Activated naive CD4-positive, alpha-beta T cell treated with anti-CD3 and anti-CD28 coated beads, Interleukin-2, amount 50 U/mL, for 72 hours (primary cell): ENCODE data around the gene DYNLL2. TPM values are rescaled to one million over a fixed set of nuclear protein-coding genes. Genes with fewer than 3 reads are reported as not detected.
"Not testable (repeated sequence)": the region's sequence is repeated elsewhere in the genome, so short reads cannot be mapped to it uniquely, and the experiment has no call there.

Experiments used
- ATAC-seq, 2 donors: fragments of 150-1000 bp; cut with Tn5 transposase; 2 replicates each; pipeline ENCODE4 v1.10.0; 2021; ENCODE audit warnings: mild to moderate bottlenecking in 2 of 2, moderate library complexity in 2 of 2
- DNase-seq, 2 donors: peaks; one replicate each; pipeline ENCODE4 v3.0.0; 2021 to 2022; ENCODE audit warnings: low spot score in 2 of 2
- H3K27ac Mint-ChIP-seq, 2 donors: one replicate each; pipeline ENCODE4 v1.8.0; 2022; ENCODE audit warnings: mild to moderate bottlenecking in 2 of 2, mixed read lengths in 2 of 2
- H3K36me3 Mint-ChIP-seq, 2 donors: one replicate each; pipeline ENCODE4 v1.8.0; 2022; ENCODE audit warnings: mixed read lengths in 2 of 2
- H3K9me3 Mint-ChIP-seq, 2 donors: one replicate each; pipeline ENCODE4 v1.8.0; 2022; ENCODE audit warnings: mixed read lengths in 2 of 2
- total RNA-seq, 2 donors: library from RNA; stranded (reverse); gene quantifications; one replicate each; pipeline ENCODE4 v1.2.3, GENCODE V29; 2022

Gene DYNLL2
- total RNA-seq, 2 donors from 2014 or later = 24.3 to 25.5 TPM

GRCh38 chr17:58088624-58089023, 5.4 kb downstream of the DYNLL2 start:
- peak overlapping the region; percentile 21 to 56 for H3K27ac Mint-ChIP-seq
- peaks cover 14 to 20% of the 10 kb centered on the region in 2 donors for H3K36me3 Mint-ChIP-seq
- H3K9me3 Mint-ChIP-seq = no peaks in the 10 kb centered on the region
- ATAC-seq = no peak
- no peak for DNase-seq

- peak overlapping the region in 1 of 2 donors; percentile 46 for H3K27ac Mint-ChIP-seq
- H3K9me3 Mint-ChIP-seq = no peaks in the 10 kb centered on the region
- no peak for ATAC-seq
- DNase-seq = no peak
- peaks cover 14 to 19% of the 10 kb centered on the region in 2 donors for H3K36me3 Mint-ChIP-seq
These were observed 5.9 kb downstream of the DYNLL2 start for GRCh38 chr17:58089111-58089510.

- DNase-seq = no peak
- H3K27ac Mint-ChIP-seq = peak overlapping the region; percentile 60 to 63
- no peak for ATAC-seq
- H3K36me3 Mint-ChIP-seq = peaks cover 8 to 14% of the 10 kb centered on the region in 2 donors
- H3K9me3 Mint-ChIP-seq = no peaks in the 10 kb centered on the region
These were observed 7.9 kb downstream of the DYNLL2 start for GRCh38 chr17:58091024-58091567.

GRCh38 chr17:58092101-58092796, 9.0 kb downstream of the DYNLL2 start:
- Mint-ChIP-seq H3K36me3 (peaks cover 8 to 9% of the 10 kb centered on the region in 2 donors), H3K9me3 (no peaks in the 10 kb centered on the region), H3K27ac (peak overlapping the region; percentile 60 to 63)
- no peak for DNase-seq
- no peak for ATAC-seq

- peak overlapping the region; percentile 8 to 54 for H3K27ac Mint-ChIP-seq
- peaks cover 2 to 8% of the 10 kb centered on the region in 2 donors for H3K36me3 Mint-ChIP-seq
- H3K9me3 Mint-ChIP-seq = no peaks in the 10 kb centered on the region
- DNase-seq (no peak), ATAC-seq (no peak)
These were observed 9.7 kb downstream of the DYNLL2 start for GRCh38 chr17:58092797-58093385.

GRCh38 chr17:58094118-58094517, 10.9 kb downstream of the DYNLL2 start:
- no peak for DNase-seq
- Mint-ChIP-seq H3K9me3 (no peaks in the 10 kb centered on the region), H3K27ac (no peak overlapping the region), H3K36me3 (peaks cover 0 to 8% of the 10 kb centered on the region in 2 donors)
- no peak for ATAC-seq

GRCh38 chr17:58096892-58097291, 13.7 kb downstream of the DYNLL2 start:
- no peak for DNase-seq
- no peak for ATAC-seq

GRCh38 chr17:58097384-58098088, 14.3 kb downstream of the DYNLL2 start:
- Mint-ChIP-seq H3K36me3 (no peaks in the 10 kb centered on the region), H3K27ac (no peak overlapping the region), H3K9me3 (no peaks in the 10 kb centered on the region)
- ATAC-seq (no peak), DNase-seq (no peak)

More at GRCh38 chr17:58096892-58097291, 13.7 kb downstream of the DYNLL2 start:
- no peak overlapping the region for H3K27ac Mint-ChIP-seq
- no peaks in the 10 kb centered on the region for H3K9me3 Mint-ChIP-seq
- H3K36me3 Mint-ChIP-seq = no peaks in the 10 kb centered on the region

GRCh38 chr17:58100506-58100905, 17.3 kb downstream of the DYNLL2 start:
- Mint-ChIP-seq H3K27ac (no peak overlapping the region), H3K9me3 (no peaks in the 10 kb centered on the region), H3K36me3 (no peaks in the 10 kb centered on the region)
- DNase-seq (no peak), ATAC-seq (no peak)

GRCh38 chr17:58101898-58102297, 18.7 kb downstream of the DYNLL2 start:
- H3K9me3 Mint-ChIP-seq, DNase-seq, H3K36me3 Mint-ChIP-seq, ATAC-seq, H3K27ac Mint-ChIP-seq: not testable (repeated sequence)

- Mint-ChIP-seq H3K27ac (no peak overlapping the region), H3K36me3 (no peaks in the 10 kb centered on the region)
- ATAC-seq = no peak
These were observed 21.9 kb downstream of the DYNLL2 start for GRCh38 chr17:58105093-58105492.

GRCh38 chr17:58107306-58107705, 24.1 kb downstream of the DYNLL2 start:
- no peak overlapping the region for H3K27ac Mint-ChIP-seq
- no peaks in the 10 kb centered on the region for H3K9me3 Mint-ChIP-seq
- no peak for DNase-seq
- no peaks in the 10 kb centered on the region for H3K36me3 Mint-ChIP-seq
- ATAC-seq = no peak

More at GRCh38 chr17:58105093-58105492, 21.9 kb downstream of the DYNLL2 start:
- DNase-seq = no peak
- no peaks in the 10 kb centered on the region for H3K9me3 Mint-ChIP-seq

- Mint-ChIP-seq H3K9me3 (no peaks in the 10 kb centered on the region), H3K36me3 (no peaks in the 10 kb centered on the region), H3K27ac (no peak overlapping the region)
- ATAC-seq (no peak), DNase-seq (no peak)
These were observed 26.0 kb downstream of the DYNLL2 start for GRCh38 chr17:58109197-58109596.

GRCh38 chr17:58110012-58110411, 26.8 kb downstream of the DYNLL2 start:
- DNase-seq (no peak), ATAC-seq (no peak)
- Mint-ChIP-seq H3K36me3 (no peaks in the 10 kb centered on the region), H3K9me3 (no peaks in the 10 kb centered on the region), H3K27ac (no peak overlapping the region)

- ATAC-seq (no peak), DNase-seq (no peak)
- Mint-ChIP-seq H3K36me3 (no peaks in the 10 kb centered on the region), H3K27ac (no peak overlapping the region), H3K9me3 (no peaks in the 10 kb centered on the region)
These were observed 28.5 kb downstream of the DYNLL2 start for GRCh38 chr17:58111676-58112075.

- DNase-seq = peak; percentile 73 to 90
- peak; percentile 88 to 93 for ATAC-seq
- Mint-ChIP-seq H3K27ac (no peak overlapping the region), H3K9me3 (no peaks in the 10 kb centered on the region), H3K36me3 (no peaks in the 10 kb centered on the region)
These were observed 29.9 kb downstream of the DYNLL2 start for GRCh38 chr17:58112970-58113631.

GRCh38 chr17:58113947-58114346, 30.7 kb downstream of the DYNLL2 start:
- Mint-ChIP-seq H3K9me3 (no peaks in the 10 kb centered on the region), H3K36me3 (no peaks in the 10 kb centered on the region), H3K27ac (no peak overlapping the region)
- no peak for DNase-seq
- no peak for ATAC-seq
